Measurements from ENCODE around the gene ABCC2. TPM values are rescaled to one million over a fixed set of nuclear protein-coding genes. Genes with fewer than 3 reads are reported as not detected.

Gene ABCC2
- total RNA-seq, 2 donors from 2014 or later: 0.22 to 0.40 TPM

DNA sequence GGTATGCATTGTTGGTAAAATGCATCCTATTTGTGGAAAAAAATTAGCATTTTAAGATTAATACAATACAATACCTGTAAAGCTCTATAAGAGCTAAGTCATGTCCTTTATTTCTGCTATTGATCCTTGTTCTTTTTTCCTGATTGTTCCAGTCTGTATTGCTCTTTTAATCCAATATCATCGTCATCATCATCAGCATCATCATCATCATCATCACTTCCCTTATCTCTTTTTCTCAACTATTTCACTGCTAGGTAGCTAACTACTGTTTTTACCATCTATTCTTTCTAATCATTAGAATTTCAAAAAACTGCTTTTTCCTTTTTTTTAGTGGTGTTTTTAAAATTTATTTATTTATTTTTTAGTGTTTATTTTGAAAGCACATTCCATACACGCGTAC is 71.2 kb downstream of the ABCC2 start:
- H3K27ac ChIP-seq (ENCODE audit: low read depth, low read length): no peak overlapping the region
- TF ChIP-seq, protein P1, sequence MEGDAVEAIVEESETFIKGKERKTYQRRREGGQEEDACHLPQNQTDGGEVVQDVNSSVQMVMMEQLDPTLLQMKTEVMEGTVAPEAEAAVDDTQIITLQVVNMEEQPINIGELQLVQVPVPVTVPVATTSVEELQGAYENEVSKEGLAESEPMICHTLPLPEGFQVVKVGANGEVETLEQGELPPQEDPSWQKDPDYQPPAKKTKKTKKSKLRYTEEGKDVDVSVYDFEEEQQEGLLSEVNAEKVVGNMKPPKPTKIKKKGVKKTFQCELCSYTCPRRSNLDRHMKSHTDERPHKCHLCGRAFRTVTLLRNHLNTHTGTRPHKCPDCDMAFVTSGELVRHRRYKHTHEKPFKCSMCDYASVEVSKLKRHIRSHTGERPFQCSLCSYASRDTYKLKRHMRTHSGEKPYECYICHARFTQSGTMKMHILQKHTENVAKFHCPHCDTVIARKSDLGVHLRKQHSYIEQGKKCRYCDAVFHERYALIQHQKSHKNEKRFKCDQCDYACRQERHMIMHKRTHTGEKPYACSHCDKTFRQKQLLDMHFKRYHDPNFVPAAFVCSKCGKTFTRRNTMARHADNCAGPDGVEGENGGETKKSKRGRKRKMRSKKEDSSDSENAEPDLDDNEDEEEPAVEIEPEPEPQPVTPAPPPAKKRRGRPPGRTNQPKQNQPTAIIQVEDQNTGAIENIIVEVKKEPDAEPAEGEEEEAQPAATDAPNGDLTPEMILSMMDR (conservative IDR thresholded peaks at IDR 0.05): no peak
- 95 to 100% methylated on average over 1 to 3 of the region's 3 CpGs for WGBS, 2 experiments (ENCODE audit: insufficient coverage in 1 of 2, insufficient read length in 1 of 2)
- no peaks in the 10 kb centered on the region for H3K27me3 ChIP-seq (ENCODE audit: control insufficient read depth, insufficient read depth, low read length, poor library complexity, severe bottlenecking)
- no peak overlapping the region for H3K9ac ChIP-seq (ENCODE audit: extremely low read depth, low read length, poor library complexity, severe bottlenecking)
- Mint-ChIP-seq H3K4me1 (peaks cover 24% of the 10 kb centered on the region), H3K4me3 (no peak overlapping the region), H3K36me3 (ENCODE audit: low read depth) (no peaks in the 10 kb centered on the region), H3K9me3 (no peaks in the 10 kb centered on the region), H3K27me3 (ENCODE audit: insufficient read depth) (no peaks in the 10 kb centered on the region), H3K27ac (no peak overlapping the region)
- H3K9me3 ChIP-seq (ENCODE audit: control insufficient read depth, low read length): no peaks in the 10 kb centered on the region
- no peak overlapping the region for H3K4me3 ChIP-seq (ENCODE audit: low read length)
- H3K4me1 ChIP-seq (ENCODE audit: control insufficient read depth, insufficient read depth, low read length): peaks cover 4% of the 10 kb centered on the region
- H3K36me3 ChIP-seq (ENCODE audit: control insufficient read depth, insufficient read depth, low read length): no peaks in the 10 kb centered on the region
- DNase-seq: no peak

DNA sequence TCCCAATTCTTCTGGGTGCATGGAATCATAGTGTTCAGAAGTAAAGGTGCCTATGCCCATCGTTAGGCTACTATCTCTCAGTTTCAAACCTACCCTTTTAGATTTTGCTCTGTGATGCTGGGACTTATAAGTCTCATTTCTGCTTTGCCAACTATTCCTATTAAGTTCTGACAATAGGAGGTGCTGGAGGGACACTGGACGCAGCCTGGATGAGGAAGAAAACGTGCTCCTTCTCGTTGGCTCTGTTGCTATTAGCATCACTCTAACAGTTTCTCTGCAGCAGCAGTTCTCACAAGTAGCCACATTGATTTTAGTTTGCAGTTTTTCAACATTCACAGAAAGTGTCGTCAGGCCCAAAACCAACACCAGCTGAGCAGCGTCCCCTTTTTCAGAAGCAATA is 72.4 kb downstream of the ABCC2 start:
- 70 to 83% methylated on average over 5 to 6 of the region's 6 CpGs for WGBS, 2 experiments (ENCODE audit: insufficient coverage in 1 of 2, insufficient read length in 1 of 2)
- H3K27me3 ChIP-seq (ENCODE audit: control insufficient read depth, insufficient read depth, low read length, poor library complexity, severe bottlenecking): no peaks in the 10 kb centered on the region
- H3K27ac Mint-ChIP-seq: no peak overlapping the region
- no peaks in the 10 kb centered on the region for H3K9me3 Mint-ChIP-seq
- no peaks in the 10 kb centered on the region for H3K4me1 ChIP-seq (ENCODE audit: control insufficient read depth, insufficient read depth, low read length)
- H3K36me3 ChIP-seq (ENCODE audit: control insufficient read depth, insufficient read depth, low read length): no peaks in the 10 kb centered on the region
- no peak overlapping the region for H3K4me3 ChIP-seq (ENCODE audit: low read length)
- H3K27me3 Mint-ChIP-seq (ENCODE audit: insufficient read depth): peaks cover 2% of the 10 kb centered on the region
- H3K27ac ChIP-seq (ENCODE audit: low read depth, low read length): no peak overlapping the region
- DNase-seq: no peak
- no peaks in the 10 kb centered on the region for H3K9me3 ChIP-seq (ENCODE audit: control insufficient read depth, low read length)
- no peak overlapping the region for H3K9ac ChIP-seq (ENCODE audit: extremely low read depth, low read length, poor library complexity, severe bottlenecking)
- H3K36me3 Mint-ChIP-seq (ENCODE audit: low read depth): no peaks in the 10 kb centered on the region
- TF ChIP-seq, protein P1 (conservative IDR thresholded peaks at IDR 0.05): peak; percentile 60
- peaks cover 18% of the 10 kb centered on the region for H3K4me1 Mint-ChIP-seq
- no peak overlapping the region for H3K4me3 Mint-ChIP-seq

DNA sequence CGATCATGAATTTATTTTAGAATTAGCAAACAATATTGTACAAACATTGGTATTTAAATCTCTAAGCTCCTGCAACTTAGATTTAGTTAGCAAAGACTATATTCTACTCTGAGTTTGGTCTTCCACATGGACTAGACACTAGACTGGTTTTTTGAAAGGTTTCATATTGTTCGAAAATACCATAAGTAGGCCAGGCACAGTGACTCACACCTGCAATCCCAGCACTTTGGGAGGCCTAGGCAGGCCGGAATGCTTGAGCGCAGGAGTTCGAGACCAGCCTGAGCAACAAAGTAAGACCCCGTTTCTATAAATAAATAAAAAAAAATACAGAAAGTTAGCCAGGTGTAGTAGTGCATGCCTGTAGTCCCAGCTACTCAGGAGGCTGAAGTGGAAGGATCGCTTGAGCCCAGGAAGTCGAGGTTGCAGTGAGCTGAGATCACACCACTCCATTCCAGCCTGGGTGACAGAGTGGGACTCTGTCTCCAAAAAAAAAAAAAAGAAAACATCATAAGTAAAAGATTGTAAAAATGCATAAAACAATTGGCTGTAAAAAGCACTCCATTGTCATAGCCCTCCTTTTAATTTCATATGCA is 73.1 kb downstream of the ABCC2 start:
- TF ChIP-seq, protein P1 (conservative IDR thresholded peaks at IDR 0.05): no peak
- Mint-ChIP-seq H3K9me3 (no peaks in the 10 kb centered on the region), H3K4me1 (peaks cover 11% of the 10 kb centered on the region), H3K27me3 (ENCODE audit: insufficient read depth) (peaks cover 2% of the 10 kb centered on the region), H3K4me3 (no peak overlapping the region), H3K27ac (no peak overlapping the region), H3K36me3 (ENCODE audit: low read depth) (no peaks in the 10 kb centered on the region)
- Histone ChIP-seq H3K4me1 (ENCODE audit: control insufficient read depth, insufficient read depth, low read length) (no peaks in the 10 kb centered on the region), H3K36me3 (ENCODE audit: control insufficient read depth, insufficient read depth, low read length) (no peaks in the 10 kb centered on the region), H3K27ac (ENCODE audit: low read depth, low read length) (no peak overlapping the region), H3K4me3 (ENCODE audit: low read length) (no peak overlapping the region), H3K9ac (ENCODE audit: extremely low read depth, low read length, poor library complexity, severe bottlenecking) (no peak overlapping the region), H3K9me3 (ENCODE audit: control insufficient read depth, low read length) (no peaks in the 10 kb centered on the region), H3K27me3 (ENCODE audit: control insufficient read depth, insufficient read depth, low read length, poor library complexity, severe bottlenecking) (no peaks in the 10 kb centered on the region)
- WGBS, 2 experiments (ENCODE audit: insufficient coverage in 1 of 2, insufficient read length in 1 of 2): 92 to 95% methylated on average over 6 to 8 of the region's 8 CpGs
- DNase-seq: no peak

Data from endodermal cell (in vitro differentiated cells).